HL-60 (cell line): Measurements from ENCODE around the gene CALU.

Source experiments
- DNase-seq, 2 experiments: peaks; one replicate each; pipeline ENCODE4 v3.0.0-alpha.2; 2010 to 2020; ENCODE audit warnings: low read depth in 1 of 2, low spot score in 1 of 2
- H3K27ac ChIP-seq: fragments of 250-450 bp; sonication (Bioruptor Pico); replicated peaks from 2 replicates; pipeline ENCODE4 v1.5.1; 2020; ENCODE audit warnings: mild to moderate bottlenecking, moderate library complexity
- H3K27me3 ChIP-seq: fragments of 250-450 bp; sonication (Bioruptor Pico); 2 replicates; pipeline ENCODE4 v1.5.1; 2021; ENCODE audit warnings: mild to moderate bottlenecking, moderate library complexity; ENCODE audit not compliant: insufficient read depth, poor library complexity, severe bottlenecking
- H3K4me3 ChIP-seq: replicated peaks from 2 replicates; pipeline ENCODE4 v1.5.1; 2011; ENCODE audit warnings: mild to moderate bottlenecking, control low read depth, low read length; ENCODE audit not compliant: insufficient read depth
- CTCF ChIP-seq: IDR thresholded peaks from one replicate; pipeline ENCODE4 v1.5.1; 2011; ENCODE audit warnings: low read length, control low read depth, inconsistent platforms; ENCODE audit not compliant: insufficient read depth
- GABPA ChIP-seq: IDR thresholded peaks from 2 replicates; pipeline ENCODE4 v1.6.1; 2012; ENCODE audit warnings: low read depth
- POLR2AphosphoS5 ChIP-seq: IDR thresholded peaks from 2 replicates; pipeline ENCODE4 v1.6.1; 2012; ENCODE audit warnings: low read depth
- SPI1 ChIP-seq: IDR thresholded peaks from 2 replicates; pipeline ENCODE4 v1.6.1; 2012; ENCODE audit warnings: low read depth, mild to moderate bottlenecking, borderline replicate concordance
- TF ChIP-seq, protein P1 (sequence below): IDR thresholded peaks from 2 replicates; pipeline ENCODE4 v1.6.1; 2012; ENCODE audit warnings: low read depth; ENCODE audit not compliant: insufficient replicate concordance

Gene CALU

GRCh38 chr7:128809363-128809762 lies 70.2 kb downstream of the CALU start:
- no peak for DNase-seq
- H3K27ac ChIP-seq, result no peak overlapping the region
- H3K27me3 ChIP-seq, result no peaks in the 10 kb centered on the region
- H3K4me3 ChIP-seq, result no peak overlapping the region
- TF ChIP-seq GABPA, result no peak
- TF ChIP-seq, protein P1, sequence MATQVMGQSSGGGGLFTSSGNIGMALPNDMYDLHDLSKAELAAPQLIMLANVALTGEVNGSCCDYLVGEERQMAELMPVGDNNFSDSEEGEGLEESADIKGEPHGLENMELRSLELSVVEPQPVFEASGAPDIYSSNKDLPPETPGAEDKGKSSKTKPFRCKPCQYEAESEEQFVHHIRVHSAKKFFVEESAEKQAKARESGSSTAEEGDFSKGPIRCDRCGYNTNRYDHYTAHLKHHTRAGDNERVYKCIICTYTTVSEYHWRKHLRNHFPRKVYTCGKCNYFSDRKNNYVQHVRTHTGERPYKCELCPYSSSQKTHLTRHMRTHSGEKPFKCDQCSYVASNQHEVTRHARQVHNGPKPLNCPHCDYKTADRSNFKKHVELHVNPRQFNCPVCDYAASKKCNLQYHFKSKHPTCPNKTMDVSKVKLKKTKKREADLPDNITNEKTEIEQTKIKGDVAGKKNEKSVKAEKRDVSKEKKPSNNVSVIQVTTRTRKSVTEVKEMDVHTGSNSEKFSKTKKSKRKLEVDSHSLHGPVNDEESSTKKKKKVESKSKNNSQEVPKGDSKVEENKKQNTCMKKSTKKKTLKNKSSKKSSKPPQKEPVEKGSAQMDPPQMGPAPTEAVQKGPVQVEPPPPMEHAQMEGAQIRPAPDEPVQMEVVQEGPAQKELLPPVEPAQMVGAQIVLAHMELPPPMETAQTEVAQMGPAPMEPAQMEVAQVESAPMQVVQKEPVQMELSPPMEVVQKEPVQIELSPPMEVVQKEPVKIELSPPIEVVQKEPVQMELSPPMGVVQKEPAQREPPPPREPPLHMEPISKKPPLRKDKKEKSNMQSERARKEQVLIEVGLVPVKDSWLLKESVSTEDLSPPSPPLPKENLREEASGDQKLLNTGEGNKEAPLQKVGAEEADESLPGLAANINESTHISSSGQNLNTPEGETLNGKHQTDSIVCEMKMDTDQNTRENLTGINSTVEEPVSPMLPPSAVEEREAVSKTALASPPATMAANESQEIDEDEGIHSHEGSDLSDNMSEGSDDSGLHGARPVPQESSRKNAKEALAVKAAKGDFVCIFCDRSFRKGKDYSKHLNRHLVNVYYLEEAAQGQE, result no peak
- TF ChIP-seq POLR2AphosphoS5, result no peak
- no peak for TF ChIP-seq SPI1
- no peak for TF ChIP-seq CTCF

DNA sequence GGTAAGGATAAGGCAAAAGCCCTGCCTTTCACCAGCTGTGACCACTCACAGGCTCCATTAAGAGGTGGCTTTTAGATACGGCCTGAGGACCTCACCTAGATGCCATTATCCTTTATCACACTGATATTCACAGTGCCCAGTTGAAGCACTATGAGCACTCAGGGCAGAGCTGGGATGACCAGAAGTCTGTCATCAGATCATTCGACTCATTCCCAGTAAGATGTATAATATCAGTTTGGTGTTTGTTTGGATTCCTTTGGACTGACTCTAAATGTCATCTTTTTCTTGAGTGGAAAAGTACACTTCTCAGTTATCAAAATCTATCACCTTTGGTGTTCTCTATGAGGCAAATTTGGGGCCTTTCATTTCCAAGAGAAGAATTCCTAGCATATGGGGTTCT lies 71.3 kb downstream of the CALU start:
- TF ChIP-seq GABPA (no peak), SPI1 (no peak), CTCF (no peak), POLR2AphosphoS5 (no peak)
- TF ChIP-seq, protein P1, result no peak
- DNase-seq, result no peak
- Histone ChIP-seq H3K27ac (no peak overlapping the region), H3K4me3 (no peak overlapping the region), H3K27me3 (no peaks in the 10 kb centered on the region)

DNA sequence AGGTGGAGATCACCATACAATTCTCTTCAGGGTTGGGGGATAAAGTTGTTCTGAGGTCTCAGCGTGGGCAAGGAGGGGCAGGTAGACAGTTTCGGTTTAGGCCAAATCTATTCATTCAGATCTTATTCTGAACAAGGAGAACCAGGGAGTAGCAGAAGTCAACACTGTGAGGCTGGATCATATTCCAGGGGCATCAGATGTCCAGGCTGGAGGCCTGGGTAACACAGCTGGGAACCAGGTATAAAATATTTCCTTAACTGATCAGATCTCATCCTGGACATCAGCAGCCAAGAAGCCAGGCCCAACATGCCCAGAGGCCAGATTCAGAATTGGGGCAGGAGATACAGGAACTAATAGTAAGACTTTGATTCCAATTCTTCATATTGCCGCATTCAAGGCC lies 71.8 kb downstream of the CALU start:
- H3K27me3 ChIP-seq, result no peaks in the 10 kb centered on the region
- TF ChIP-seq, protein P1, result no peak
- no peak for TF ChIP-seq POLR2AphosphoS5
- no peak for TF ChIP-seq SPI1
- no peak for TF ChIP-seq GABPA
- no peak for TF ChIP-seq CTCF
- H3K27ac ChIP-seq, result no peak overlapping the region
- no peak overlapping the region for H3K4me3 ChIP-seq
- DNase-seq, result no peak
